K562 treated with DMSO at 1 percent for 48 hours (cell line): ENCODE data around the gene C6orf62. TPM values are rescaled to one million over a fixed set of nuclear protein-coding genes. Genes with fewer than 3 reads are reported as not detected.

Source experiments
- total RNA-seq: library from RNA; unstranded; fragments of 300-600 nt; gene quantifications from 2 replicates; pipeline ENCODE4 v1.2.3, GENCODE V29; 2022; ENCODE audit warnings: low replicate concordance; ENCODE audit errors: extremely low read depth

C6orf62 gene
- 116 TPM in 1 of 2 replicates, not detected in the other for total RNA-seq

DNA sequence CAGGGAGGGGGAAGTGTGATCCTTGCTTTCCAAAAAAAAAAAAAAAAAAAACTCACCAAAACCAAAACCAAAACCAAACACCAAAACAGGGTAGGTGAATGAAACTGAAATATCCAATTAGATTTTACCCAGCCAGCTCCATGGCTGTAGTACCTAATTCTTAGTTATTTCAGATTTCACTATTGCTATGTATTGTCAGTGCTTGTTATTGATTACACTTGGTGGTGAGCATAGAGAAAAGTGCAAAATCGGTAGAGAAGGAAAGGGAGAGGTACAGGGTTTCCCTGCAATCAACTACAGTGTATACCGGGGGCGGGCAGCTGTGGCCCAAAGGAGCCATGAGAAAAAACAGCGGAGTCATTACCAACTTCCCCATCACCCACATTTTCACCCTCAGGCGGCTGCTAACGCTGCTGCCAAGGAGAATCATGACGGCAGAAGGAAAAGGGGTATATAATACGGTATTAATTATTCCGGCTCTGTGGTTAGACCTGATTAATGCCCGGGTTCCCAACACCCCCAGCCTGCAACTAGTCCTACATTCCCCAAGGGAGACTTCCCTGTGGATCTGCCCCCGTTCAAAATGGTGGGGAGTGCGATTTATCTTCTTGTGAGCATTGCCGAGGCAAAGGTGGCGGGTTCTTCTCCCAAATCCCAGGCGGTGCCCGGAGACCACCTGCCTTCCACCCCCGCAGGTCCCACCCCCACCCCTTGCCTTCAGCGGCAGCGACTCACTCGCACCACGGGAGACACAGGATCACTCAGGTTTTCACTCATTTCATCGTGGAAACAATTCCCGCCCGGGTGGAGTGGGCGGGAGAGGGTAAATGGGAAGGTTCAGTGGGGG, at the start of gene C6orf62:
TSS of gene C6orf62 (minus strand) at position 30 of the 847 bp plus-strand sequence. CDS start 486 bp downstream, outside the sequence.

DNA sequence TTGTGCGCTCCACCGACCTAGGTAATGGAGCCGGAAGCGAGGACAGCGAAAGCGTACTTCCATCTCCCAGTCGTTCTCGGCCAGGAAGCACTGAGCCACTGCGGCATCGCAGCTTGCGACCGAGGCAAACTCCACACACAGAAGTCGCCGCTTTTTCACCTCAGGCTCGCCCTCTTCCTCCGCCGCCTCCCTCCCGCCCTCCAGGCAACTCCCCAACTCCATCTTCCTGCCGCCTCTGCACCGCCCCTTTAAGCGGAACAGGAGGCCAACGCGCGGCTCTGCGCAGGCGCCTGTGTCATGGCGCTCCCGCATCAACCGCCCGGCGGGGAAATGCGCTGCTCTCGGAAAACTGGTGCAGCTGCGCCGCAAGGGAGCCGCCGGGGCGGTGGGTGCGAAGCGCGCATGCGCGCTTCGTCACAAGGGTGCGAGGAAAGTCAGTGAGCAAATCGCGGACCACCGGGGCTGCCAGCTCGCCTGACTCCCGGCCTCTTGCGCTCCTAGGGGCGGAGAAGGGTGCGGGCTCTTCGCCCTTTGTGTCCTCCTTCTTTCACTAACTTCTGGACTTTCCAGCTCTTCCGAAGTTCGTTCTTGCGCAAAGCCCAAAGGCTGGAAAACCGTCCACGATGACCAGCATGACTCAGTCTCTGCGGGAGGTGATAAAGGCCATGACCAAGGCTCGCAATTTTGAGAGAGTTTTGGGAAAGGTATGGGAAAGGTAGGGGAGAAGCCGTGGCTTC, 52.1 kb downstream of the C6orf62 start, which contains the start of the genes ACOT13 and TDP2:
TSS of gene ACOT13 (plus strand) at position 437 of the 737 bp plus-strand sequence. CDS start at position 624, 187 bp downstream.
TSS of gene TDP2 (minus strand) at position 259 of the 737 bp plus-strand sequence. CDS start at position 222, 37 bp downstream.

Other genes with a start within 250 kb of the C6orf62 start
- gene GPLD1, start 229.6 kb downstream of the C6orf62 start, total RNA-seq: not detected in 2 replicates
- gene ALDH5A1, start 224.2 kb downstream of the C6orf62 start, total RNA-seq: not detected in 2 replicates
- gene KIAA0319, start 73.0 kb downstream of the C6orf62 start, total RNA-seq: not detected in 2 replicates
- gene TDP2, start 52.3 kb downstream of the C6orf62 start, total RNA-seq: not detected in 2 replicates
- gene ACOT13, start 52.1 kb downstream of the C6orf62 start, total RNA-seq: not detected in 2 replicates
- not detected in 2 replicates for gene GMNN, start 55.8 kb upstream of the C6orf62 start, total RNA-seq
- not detected in 2 replicates for gene ARMH2, start 79.8 kb upstream of the C6orf62 start, total RNA-seq
- not detected in 2 replicates for gene RIPOR2, start 216.8 kb upstream of the C6orf62 start, total RNA-seq